K562 (cell line): ENCODE data around the gene RBMX. TPM values are rescaled to one million over a fixed set of nuclear protein-coding genes. Genes with fewer than 3 reads are reported as not detected.

Source experiments
- DEAF1 ChIP-seq: fragments of 450-650 bp; formaldehyde crosslinking; IDR thresholded peaks from 2 replicates; pipeline ENCODE4 v1.4.0; 2020; ENCODE audit warnings: mild to moderate bottlenecking, moderate library complexity
- MITF ChIP-seq: IDR thresholded peaks from 2 replicates; pipeline ENCODE4 v1.6.1; 2014; ENCODE audit warnings: antibody characterized with exemption
- RBM25 ChIP-seq: fragments of 200-400 bp; formaldehyde crosslinking; IDR thresholded peaks from 2 replicates; pipeline ENCODE4 v1.6.1; 2018; ENCODE audit warnings: low read length, low read depth, moderate library complexity; ENCODE audit not compliant: severe bottlenecking
- SNRNP70 ChIP-seq: fragments of 200-400 bp; formaldehyde crosslinking; optimal IDR thresholded peaks from 2 replicates; pipeline ENCODE3; 2017; ENCODE audit warnings: low read depth, low read length
- STAT6 ChIP-seq: sonication (generic); formaldehyde crosslinking; IDR thresholded peaks from 2 replicates; pipeline ENCODE4 v1.8.1; 2023; ENCODE audit warnings: mild to moderate bottlenecking, missing genetic modification reagents
- TAL1 ChIP-seq: fragments of 450-650 bp; IDR thresholded peaks from 2 replicates; pipeline ENCODE4 v1.6.1; 2016; ENCODE audit warnings: mild to moderate bottlenecking
- ZBTB7A ChIP-seq: IDR thresholded peaks from 2 replicates; pipeline ENCODE4 v1.6.1; 2011; ENCODE audit warnings: low read depth, mild to moderate bottlenecking, low read length, moderate library complexity, borderline replicate concordance; ENCODE audit not compliant: control insufficient read depth
- ZFP91 ChIP-seq: sonication (generic); formaldehyde crosslinking; IDR thresholded peaks from 2 replicates; pipeline ENCODE4 v1.8.0; 2022; ENCODE audit warnings: mild to moderate bottlenecking, missing genetic modification reagents
- ZNF740 ChIP-seq, 3 experiments: fragments of 200-800 bp in 1 of 3; sonication (Bioruptor generic) in 1 of 3; sonication (generic) in 1 of 3; formaldehyde crosslinking in 1 of 3; IDR thresholded peaks; 2 replicates each; pipeline versions ENCODE4 v1.6.1 to v1.8.0; 2016 to 2022; ENCODE audit warnings: mild to moderate bottlenecking in 2 of 3, missing compliant biosample characterization in 2 of 3, missing genetic modification characterization in 2 of 3, missing genetic modification reagents in 1 of 3
- polyA plus RNA-seq, 8 experiments: library from polyadenylated mRNA; depleted of rRNA in 4 of 8; stranded (reverse) in 5 of 8; unstranded in 3 of 8; fragments of >200 nt; fragmentation: Nextera tagmentation in 2 of 8; fragmentation: Illumina TruSeq in 1 of 8; extraction: Ambion mirVana in 2 of 8; extraction: Trizol in 1 of 8; gene quantifications; 2 replicates each; pipeline versions ENCODE4 v1.2.1 to v1.2.3, GENCODE V29; 2011 to 2014; ENCODE audit warnings: inconsistent platforms in 1 of 8, missing spikeins in 1 of 8
- total RNA-seq, 7 experiments: library from RNA; depleted of rRNA in 6 of 7; stranded (reverse); fragments of >200 nt in 6 of 7; fragmentation: Illumina TruSeq in 2 of 7; extraction: Trizol in 2 of 7; gene quantifications; 2 replicates each; pipeline versions ENCODE4 v1.2.1 to v1.2.3, GENCODE V29; 2011 to 2021; ENCODE audit warnings: low replicate concordance in 1 of 7

Gene RBMX
- total and polyA plus RNA-seq, 9 of the 15 experiments (the other 6 are each of a cell fraction or from before 2014, with no cell fraction given) = 405 to 671 (median 540) TPM

GRCh38 chrX:136858007-136858756 lies 22.3 kb downstream of the RBMX start (continued):
- TF ChIP-seq SNRNP70 (no peak), DEAF1 (no peak), STAT6 (CRISPR knock-in tag) (no peak), MITF (no peak), RBM25 (no peak), ZNF740 (CRISPR knock-in tag; IDR thresholded peaks at IDR 0.05) (no peak), ZNF740 (tag; IDR thresholded peaks at IDR 0.05) (no peak), TAL1 (no peak), ZBTB7A (no peak), ZFP91 (CRISPR knock-in tag) (no peak)
